HG02885 (cell line): ENCODE measurements around the gene GSTA2.
"Not testable (repeated sequence)": the region's sequence is repeated elsewhere in the genome, so short reads cannot be mapped to it uniquely, and the experiment has no call there.

ENCODE experiments used
- ATAC-seq: cut with Tn5 transposase; IDR thresholded peaks from one replicate; pipeline ENCODE4 v1.9.1; 2021; ENCODE audit warnings: mild to moderate bottlenecking; ENCODE audit not compliant: unreplicated experiment, poor library complexity

GSTA2 gene

GRCh38 chr6:52761673-52762491 is 1.4 kb downstream of the GSTA2 start:
- ATAC-seq, result not testable (repeated sequence)

GRCh38 chr6:52760105-52760765 is 3.0 kb downstream of the GSTA2 start:
- ATAC-seq, result no peak

GRCh38 chr6:52759085-52759484 is 4.2 kb downstream of the GSTA2 start:
- ATAC-seq, result no peak

GRCh38 chr6:52757651-52758338 is 5.5 kb downstream of the GSTA2 start:
- ATAC-seq, result not testable (repeated sequence)

GRCh38 chr6:52754443-52754842 is 8.8 kb downstream of the GSTA2 start:
- no peak for ATAC-seq

- ATAC-seq, result not testable (repeated sequence)
Observed at GRCh38 chr6:52753137-52753536, 10.1 kb downstream of the GSTA2 start.

GRCh38 chr6:52752310-52752709 is 11.0 kb downstream of the GSTA2 start:
- ATAC-seq, result no peak

- ATAC-seq, result no peak
Observed at GRCh38 chr6:52749556-52750152, 13.6 kb downstream of the GSTA2 start.

- not testable (repeated sequence) for ATAC-seq
Observed at GRCh38 chr6:52747301-52747700, 16.0 kb downstream of the GSTA2 start.

- no peak for ATAC-seq
Observed at GRCh38 chr6:52746213-52746612, 17.1 kb downstream of the GSTA2 start.

GRCh38 chr6:52745764-52746201 is 17.5 kb downstream of the GSTA2 start:
- ATAC-seq, result no peak

GRCh38 chr6:52741872-52742271 is 21.4 kb downstream of the GSTA2 start:
- ATAC-seq, result no peak

GRCh38 chr6:52739627-52740026 is 23.6 kb downstream of the GSTA2 start:
- no peak for ATAC-seq

- no peak for ATAC-seq
Observed at GRCh38 chr6:52739134-52739533, 24.1 kb downstream of the GSTA2 start.

GRCh38 chr6:52736145-52736544 is 27.1 kb downstream of the GSTA2 start:
- ATAC-seq, result no peak

- no peak for ATAC-seq
Observed at GRCh38 chr6:52735071-52735470, 28.2 kb downstream of the GSTA2 start.

GRCh38 chr6:52734072-52734471 is 29.2 kb downstream of the GSTA2 start:
- no peak for ATAC-seq

GRCh38 chr6:52733172-52733571 is 30.1 kb downstream of the GSTA2 start:
- no peak for ATAC-seq

GRCh38 chr6:52731719-52732118 is 31.6 kb downstream of the GSTA2 start:
- ATAC-seq, result no peak

- ATAC-seq, result no peak
Observed at GRCh38 chr6:52729576-52729975, 33.7 kb downstream of the GSTA2 start.

GRCh38 chr6:52728394-52728793 is 34.9 kb downstream of the GSTA2 start:
- ATAC-seq, result no peak
